Muscle layer of colon (tissue), 2 donors: ENCODE data around the gene KLHL6.
"Not testable (repeated sequence)": the region's sequence is repeated elsewhere in the genome, so short reads cannot be mapped to it uniquely, and the experiment has no call there.

ENCODE experiments used
- H3K27ac ChIP-seq: one replicate; pipeline ENCODE4 v1.7.0; 2013; ENCODE audit warnings: low read depth, mild to moderate bottlenecking, low read length, moderate library complexity
- H3K27me3 ChIP-seq, 2 donors: one replicate each; pipeline ENCODE4 v1.7.0; 2013; ENCODE audit warnings: low read length in 2 of 2, mild to moderate bottlenecking in 2 of 2; ENCODE audit not compliant: insufficient read depth in 2 of 2, control insufficient read depth in 1 of 2
- H3K36me3 ChIP-seq: one replicate; pipeline ENCODE4 v1.7.0; 2013; ENCODE audit warnings: mild to moderate bottlenecking, low read length; ENCODE audit not compliant: insufficient read depth
- H3K4me1 ChIP-seq: one replicate; pipeline ENCODE4 v1.7.0; 2013; ENCODE audit warnings: mild to moderate bottlenecking, low read length; ENCODE audit not compliant: insufficient read depth
- H3K4me3 ChIP-seq, 2 donors: one replicate each; pipeline ENCODE4 v1.7.0; 2013; ENCODE audit warnings: low read length in 2 of 2, low read depth in 1 of 2, mild to moderate bottlenecking in 1 of 2, moderate library complexity in 1 of 2
- H3K9ac ChIP-seq: one replicate; pipeline ENCODE4 v1.7.0; 2013; ENCODE audit warnings: low read length
- H3K9me3 ChIP-seq: one replicate; pipeline ENCODE4 v1.7.0; 2013; ENCODE audit warnings: mild to moderate bottlenecking, low read length
- donor health status: abdominal sarcoma.
- donor health status: Adenocarcinoma of cecum.

Gene KLHL6

DNA sequence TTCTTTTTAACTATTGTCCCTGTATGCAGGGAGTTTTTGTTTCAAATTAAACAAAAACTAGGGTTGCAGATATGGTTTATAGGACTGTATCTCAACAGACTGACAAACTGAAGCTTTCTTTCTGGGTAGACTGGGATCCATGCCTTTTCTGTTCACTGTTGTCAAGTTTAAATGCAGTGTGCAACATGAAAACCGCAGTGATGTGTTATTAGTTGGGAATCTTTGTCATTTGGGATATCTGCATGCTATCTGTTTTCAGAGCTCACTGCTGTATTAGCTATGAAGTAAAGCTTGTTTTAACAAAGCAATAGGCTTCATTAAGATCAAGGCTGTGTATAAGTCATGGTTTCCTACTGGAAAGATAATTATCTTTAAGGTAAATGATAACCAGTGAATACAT, 105.7 kb downstream of the KLHL6 start:
- H3K9me3 ChIP-seq: no peaks in the 10 kb centered on the region
- H3K4me3 ChIP-seq: no peak overlapping the region
- no peak overlapping the region for H3K9ac ChIP-seq
- peaks cover 7% of the 10 kb centered on the region for H3K36me3 ChIP-seq
- no peaks in the 10 kb centered on the region for H3K27me3 ChIP-seq
- no peak overlapping the region for H3K27ac ChIP-seq
- H3K4me1 ChIP-seq: peaks cover 14% of the 10 kb centered on the region

DNA sequence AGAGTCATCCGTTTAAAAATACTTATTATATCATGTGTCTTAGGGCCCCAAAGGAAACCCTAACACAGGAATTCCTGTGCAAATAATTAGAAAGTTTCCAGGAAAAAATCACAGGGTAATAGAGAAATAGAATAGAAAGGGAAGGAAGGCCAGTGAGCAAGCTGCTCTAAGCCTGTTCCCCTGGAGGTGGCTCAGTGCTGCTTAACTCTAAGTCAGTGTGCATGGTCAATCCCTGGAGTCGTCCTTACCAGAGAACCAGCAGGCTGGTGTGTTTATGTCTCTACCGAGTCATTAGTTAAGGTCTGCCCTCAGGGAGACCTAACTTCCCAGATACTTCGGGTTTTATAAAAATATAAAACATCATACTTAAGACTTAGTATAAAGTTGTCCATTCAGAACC, 106.1 kb downstream of the KLHL6 start:
- no peak overlapping the region for H3K27ac ChIP-seq
- H3K36me3 ChIP-seq: peaks cover 6% of the 10 kb centered on the region
- H3K9me3 ChIP-seq: no peaks in the 10 kb centered on the region
- H3K9ac ChIP-seq: no peak overlapping the region
- peaks cover 14% of the 10 kb centered on the region for H3K4me1 ChIP-seq
- no peaks in the 10 kb centered on the region for H3K27me3 ChIP-seq
- no peak overlapping the region for H3K4me3 ChIP-seq

DNA sequence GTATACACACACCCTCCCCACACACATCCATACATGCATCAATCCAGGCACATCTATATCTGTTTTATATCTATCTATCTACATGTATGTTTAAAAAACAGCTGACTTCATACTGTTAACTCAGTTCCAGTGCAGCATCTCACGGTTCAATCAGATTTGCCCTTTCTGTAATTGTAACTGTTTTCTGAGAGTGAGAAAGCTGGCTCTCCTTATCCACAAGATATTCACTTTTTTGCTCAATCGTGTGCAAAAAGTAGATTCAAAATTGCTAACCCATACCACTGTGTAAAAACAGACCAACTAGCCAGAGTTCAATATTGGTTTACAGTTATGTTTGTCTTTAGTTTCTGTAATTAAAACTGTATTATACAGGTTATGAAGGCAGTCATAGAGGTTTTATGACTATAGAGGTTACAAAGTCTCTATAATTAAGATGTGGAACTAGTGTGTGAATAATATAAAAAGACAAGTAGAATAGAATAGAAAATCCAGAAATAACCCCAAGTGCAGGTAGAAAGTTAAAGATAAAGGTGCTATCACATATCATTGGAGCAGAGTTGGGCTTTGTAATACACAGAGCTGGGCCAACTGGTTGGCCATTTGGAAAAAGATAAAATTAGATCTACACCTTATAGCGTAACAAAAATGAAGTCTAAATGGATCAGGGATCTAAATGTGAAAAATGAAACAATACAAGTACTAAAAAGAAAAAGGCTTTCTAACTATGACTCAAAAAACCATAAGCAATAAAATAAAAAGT, 107.0 kb downstream of the KLHL6 start:
- Histone ChIP-seq H3K36me3 (no peaks in the 10 kb centered on the region), H3K4me1 (peaks cover 14% of the 10 kb centered on the region), H3K4me3 (peak overlapping the region in 1 of 2 donors; percentile 83), H3K27me3 (no peaks in the 10 kb centered on the region), H3K9ac (peak overlapping the region; percentile 73), H3K9me3 (no peaks in the 10 kb centered on the region), H3K27ac (no peak overlapping the region)

DNA sequence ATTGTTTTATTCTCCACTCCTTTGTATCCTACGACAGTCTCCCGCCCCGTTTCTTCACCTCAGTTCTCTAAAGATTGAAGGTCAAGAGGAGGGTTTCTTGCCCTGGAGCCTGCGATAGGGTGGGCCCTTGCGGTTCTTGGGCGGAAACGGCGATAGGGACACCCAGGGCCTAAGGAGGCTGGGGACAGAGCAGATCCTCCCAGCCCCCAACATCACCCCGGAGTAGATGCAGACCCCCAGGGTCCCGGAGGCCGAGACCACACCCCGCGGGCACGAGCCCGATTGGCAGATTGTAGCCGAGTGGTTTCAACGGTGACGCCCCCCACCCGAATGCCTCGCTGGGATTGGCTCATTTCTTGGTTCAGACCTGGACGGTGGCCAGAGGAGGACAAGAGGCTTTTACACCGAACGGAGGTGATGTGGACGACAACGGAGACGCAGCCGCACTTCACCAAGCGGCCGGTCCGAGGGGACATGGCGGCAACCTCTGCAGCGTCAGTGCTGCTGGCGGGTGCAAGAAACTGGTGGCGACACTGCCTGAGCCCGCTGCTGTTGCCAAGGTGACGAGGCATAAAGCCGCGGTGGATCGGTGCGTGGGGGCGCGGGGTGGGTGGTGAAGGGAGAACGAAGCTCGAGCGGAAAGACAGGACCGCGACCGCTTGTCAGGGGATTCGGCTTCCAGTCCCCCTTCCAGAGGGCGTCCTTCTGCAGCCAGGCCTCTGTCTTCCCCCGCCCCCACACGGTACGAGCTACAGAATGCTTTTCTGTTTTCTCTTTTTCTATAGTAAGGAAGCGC, 108.1 kb downstream of the KLHL6 start:
- H3K4me1 ChIP-seq: peaks cover 14% of the 10 kb centered on the region
- no peaks in the 10 kb centered on the region for H3K9me3 ChIP-seq
- H3K36me3 ChIP-seq: no peaks in the 10 kb centered on the region
- H3K27ac ChIP-seq: peak overlapping the region; percentile 76
- peak overlapping the region; percentile 73 for H3K9ac ChIP-seq
- no peaks in the 10 kb centered on the region for H3K27me3 ChIP-seq
- peak overlapping the region; percentile 83 to 85 for H3K4me3 ChIP-seq

DNA sequence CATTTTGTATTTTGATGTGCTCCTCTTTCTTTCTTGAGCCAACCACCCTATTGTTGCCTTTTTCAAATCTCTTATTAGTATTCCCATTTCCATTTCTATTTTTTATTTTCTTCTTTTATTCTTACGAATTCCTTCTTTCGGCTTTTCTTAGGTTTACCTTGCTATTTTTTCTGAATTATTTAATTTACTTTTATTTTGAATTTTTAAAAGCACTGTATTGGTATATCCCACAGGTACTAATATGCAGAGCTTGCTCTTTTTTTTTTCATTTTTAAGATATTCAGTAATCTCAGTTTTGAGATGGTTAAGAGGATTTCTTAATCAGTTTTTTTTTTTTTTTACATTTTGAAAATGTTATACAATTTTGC, 108.7 kb downstream of the KLHL6 start:
- peak overlapping the region; percentile 76 for H3K27ac ChIP-seq
- H3K9me3 ChIP-seq: no peaks in the 10 kb centered on the region
- H3K9ac ChIP-seq: peak overlapping the region; percentile 73
- no peaks in the 10 kb centered on the region for H3K27me3 ChIP-seq
- peak overlapping the region; percentile 83 to 85 for H3K4me3 ChIP-seq
- peaks cover 14% of the 10 kb centered on the region for H3K4me1 ChIP-seq
- H3K36me3 ChIP-seq: no peaks in the 10 kb centered on the region

DNA sequence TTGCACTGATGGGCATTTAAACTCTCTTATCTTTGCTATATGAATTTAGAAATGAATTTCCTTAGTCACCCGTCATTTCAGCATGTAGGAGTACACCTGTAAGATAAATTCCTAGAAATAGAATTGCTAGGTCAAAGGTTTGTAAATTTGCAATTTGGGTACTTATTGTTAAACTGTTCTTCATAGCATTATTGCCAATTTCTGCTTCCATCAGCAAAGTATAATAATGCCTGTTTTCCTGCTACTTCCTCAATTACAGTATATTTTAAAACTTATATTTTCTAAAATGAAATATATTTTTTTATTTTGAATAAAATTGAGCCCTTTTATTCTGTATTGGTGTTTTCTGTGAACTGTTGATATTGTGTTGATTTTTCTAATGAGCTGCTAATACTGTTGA, 110.8 kb downstream of the KLHL6 start:
- H3K27me3 ChIP-seq: no peaks in the 10 kb centered on the region

DNA sequence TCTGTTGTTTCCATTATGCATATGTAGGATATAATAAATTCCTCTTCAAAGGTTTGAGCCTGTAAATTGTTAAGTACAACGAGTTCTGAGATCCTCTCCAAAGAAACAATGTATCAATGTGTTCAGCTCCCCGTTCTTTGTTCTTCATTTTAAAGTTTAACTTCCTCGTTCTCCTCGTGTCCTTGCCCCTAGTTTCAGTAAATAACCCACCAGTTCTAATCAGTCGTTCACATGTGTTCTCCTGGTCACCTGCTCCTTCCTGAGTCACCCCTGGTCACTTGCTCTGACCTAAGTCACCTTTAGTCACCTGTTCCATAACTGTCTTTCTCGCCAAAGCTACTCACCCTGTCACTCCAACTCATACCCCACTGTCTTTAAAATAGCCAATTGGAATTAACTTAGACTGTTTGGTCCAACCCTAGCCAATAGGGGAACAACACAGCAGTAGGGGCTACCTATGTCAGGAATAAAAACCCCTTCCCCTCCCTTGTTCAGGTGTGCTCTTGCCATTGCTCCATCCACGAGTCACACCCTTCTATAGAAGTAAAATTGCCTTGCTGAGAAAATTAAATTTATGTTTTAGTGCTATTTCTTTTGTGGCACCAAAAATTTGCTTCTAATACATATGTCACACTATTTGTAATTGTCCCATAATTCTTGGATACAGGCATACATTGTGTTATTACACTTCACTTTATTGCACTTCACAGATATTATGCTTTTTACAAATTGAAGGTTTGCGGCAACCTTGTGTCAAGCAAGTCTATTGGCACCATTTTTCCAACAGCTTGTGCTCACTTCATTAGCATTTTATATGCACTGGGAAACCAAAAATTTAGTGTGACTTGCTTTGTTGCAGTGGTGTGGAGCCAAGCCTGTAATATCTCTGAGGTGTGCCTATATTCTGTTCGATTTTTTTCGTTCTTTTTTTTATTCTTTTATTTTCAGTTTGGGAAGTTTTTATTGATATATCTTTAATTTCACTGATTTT, 111.8 kb downstream of the KLHL6 start:
- no peaks in the 10 kb centered on the region for H3K9me3 ChIP-seq
- peaks cover 6% of the 10 kb centered on the region for H3K4me1 ChIP-seq
- no peaks in the 10 kb centered on the region for H3K36me3 ChIP-seq
- H3K9ac ChIP-seq: no peak overlapping the region
- no peak overlapping the region for H3K27ac ChIP-seq
- H3K4me3 ChIP-seq: no peak overlapping the region
- H3K27me3 ChIP-seq: no peaks in the 10 kb centered on the region

More for the DNA sequence above, 110.8 kb downstream of the KLHL6 start:
- Histone ChIP-seq H3K36me3 (no peaks in the 10 kb centered on the region), H3K4me1 (peaks cover 12% of the 10 kb centered on the region), H3K9ac (no peak overlapping the region), H3K9me3 (no peaks in the 10 kb centered on the region), H3K4me3 (no peak overlapping the region), H3K27ac (no peak overlapping the region)

DNA sequence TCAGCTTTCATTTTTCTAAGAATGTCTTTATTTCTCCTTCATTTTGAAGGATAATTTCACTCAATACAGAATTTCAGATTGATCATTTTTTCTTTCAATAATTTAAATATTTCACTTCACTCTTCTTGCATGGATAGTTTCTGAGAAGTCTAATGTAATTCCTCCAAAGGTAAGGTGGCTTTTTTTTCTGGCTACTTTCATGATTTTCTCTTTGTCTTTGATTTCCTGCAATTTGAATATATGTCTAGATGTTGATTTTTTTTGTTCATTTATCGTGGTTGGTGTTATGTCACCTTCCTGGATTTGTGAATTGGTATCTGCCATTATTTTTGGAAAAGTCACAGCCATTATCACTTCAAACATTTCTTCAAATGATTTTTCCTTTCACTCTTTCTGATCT, 112.5 kb downstream of the KLHL6 start:
- no peak overlapping the region for H3K27ac ChIP-seq
- H3K9me3 ChIP-seq: no peaks in the 10 kb centered on the region
- H3K9ac ChIP-seq: no peak overlapping the region
- no peaks in the 10 kb centered on the region for H3K36me3 ChIP-seq
- H3K4me1 ChIP-seq: no peaks in the 10 kb centered on the region
- no peaks in the 10 kb centered on the region for H3K27me3 ChIP-seq
- H3K4me3 ChIP-seq: no peak overlapping the region

DNA sequence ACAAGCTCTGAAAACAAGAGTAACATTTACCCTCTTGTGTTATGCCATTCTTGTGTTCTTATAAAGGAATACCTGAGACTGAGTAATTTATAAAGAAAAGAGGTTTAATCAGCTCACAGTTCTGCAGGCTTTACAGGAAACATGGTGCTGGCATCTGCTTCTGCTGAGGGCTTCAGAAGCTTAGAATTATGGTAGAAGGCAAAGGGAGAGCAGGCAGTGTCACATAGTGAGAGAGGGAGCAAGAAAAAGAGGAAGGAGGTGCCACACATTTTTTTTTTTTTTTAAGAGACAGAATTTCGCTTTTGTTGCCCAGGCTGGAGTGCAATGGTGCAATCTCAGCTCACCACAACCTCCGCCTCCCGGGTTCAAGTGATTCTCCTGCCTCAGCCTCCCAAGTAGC, 115.0 kb downstream of the KLHL6 start:
- not testable (repeated sequence) for H3K9ac ChIP-seq, H3K36me3 ChIP-seq, H3K4me1 ChIP-seq, H3K27ac ChIP-seq, H3K27me3 ChIP-seq, H3K9me3 ChIP-seq, H3K4me3 ChIP-seq

DNA sequence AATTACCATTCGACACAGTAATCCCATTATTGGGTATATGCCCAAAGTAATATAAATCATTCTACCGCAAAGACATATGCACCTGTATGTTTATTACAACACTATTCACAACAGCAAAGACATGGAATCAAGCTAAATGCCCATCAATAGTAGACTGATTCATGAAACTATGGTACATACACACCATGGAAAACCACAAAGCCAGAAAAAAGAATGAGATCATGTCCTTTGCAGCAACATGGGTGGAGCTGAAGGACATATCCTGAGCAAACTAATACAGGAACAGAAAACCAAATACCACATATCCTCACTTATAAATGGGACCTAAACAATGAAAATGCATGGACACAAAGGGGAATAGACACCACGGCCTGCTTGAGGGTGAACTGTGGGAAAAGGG, 116.0 kb downstream of the KLHL6 start:
- no peaks in the 10 kb centered on the region for H3K36me3 ChIP-seq
- no peak overlapping the region for H3K4me3 ChIP-seq
- no peak overlapping the region for H3K27ac ChIP-seq
- no peak overlapping the region for H3K9ac ChIP-seq
- H3K4me1 ChIP-seq: no peaks in the 10 kb centered on the region
- H3K27me3 ChIP-seq: no peaks in the 10 kb centered on the region
- H3K9me3 ChIP-seq: no peaks in the 10 kb centered on the region

DNA sequence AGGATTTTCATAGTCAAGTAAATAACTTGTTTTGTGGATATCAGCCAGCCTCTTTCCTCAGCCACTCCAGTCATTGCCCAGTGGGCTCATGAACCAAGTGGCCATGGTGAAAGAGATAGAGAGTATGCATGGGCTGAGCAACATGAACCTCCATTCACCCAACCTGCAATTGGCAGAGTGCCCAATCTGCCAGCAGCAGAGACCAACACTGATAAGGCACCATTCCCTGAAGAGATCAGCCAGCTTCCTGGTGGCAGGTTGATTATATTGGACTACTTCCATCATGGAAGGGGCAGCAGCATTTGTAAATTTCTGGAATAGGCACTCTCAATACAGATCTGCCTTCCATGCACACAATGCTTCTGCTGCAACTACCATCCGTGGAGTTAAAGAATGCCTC, 116.8 kb downstream of the KLHL6 start:
- H3K4me3 ChIP-seq: no peak overlapping the region
- H3K27me3 ChIP-seq: peaks cover 0 to under 1% of the 10 kb centered on the region in 2 donors
- H3K9me3 ChIP-seq: no peaks in the 10 kb centered on the region
- H3K9ac ChIP-seq: no peak overlapping the region
- no peaks in the 10 kb centered on the region for H3K36me3 ChIP-seq
- no peaks in the 10 kb centered on the region for H3K4me1 ChIP-seq
- H3K27ac ChIP-seq: no peak overlapping the region
